ENCODE data around the gene VIPR2. TPM values are rescaled to one million over a fixed set of nuclear protein-coding genes. Genes with fewer than 3 reads are reported as not detected.
"Not testable (repeated sequence)": the region's sequence is repeated elsewhere in the genome, so short reads cannot be mapped to it uniquely, and the experiment has no call there.

The VIPR2 gene, protein sequence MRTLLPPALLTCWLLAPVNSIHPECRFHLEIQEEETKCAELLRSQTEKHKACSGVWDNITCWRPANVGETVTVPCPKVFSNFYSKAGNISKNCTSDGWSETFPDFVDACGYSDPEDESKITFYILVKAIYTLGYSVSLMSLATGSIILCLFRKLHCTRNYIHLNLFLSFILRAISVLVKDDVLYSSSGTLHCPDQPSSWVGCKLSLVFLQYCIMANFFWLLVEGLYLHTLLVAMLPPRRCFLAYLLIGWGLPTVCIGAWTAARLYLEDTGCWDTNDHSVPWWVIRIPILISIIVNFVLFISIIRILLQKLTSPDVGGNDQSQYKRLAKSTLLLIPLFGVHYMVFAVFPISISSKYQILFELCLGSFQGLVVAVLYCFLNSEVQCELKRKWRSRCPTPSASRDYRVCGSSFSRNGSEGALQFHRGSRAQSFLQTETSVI
- not detected for total RNA-seq (ENCODE audit: insufficient read depth, low replicate concordance)

DNA sequence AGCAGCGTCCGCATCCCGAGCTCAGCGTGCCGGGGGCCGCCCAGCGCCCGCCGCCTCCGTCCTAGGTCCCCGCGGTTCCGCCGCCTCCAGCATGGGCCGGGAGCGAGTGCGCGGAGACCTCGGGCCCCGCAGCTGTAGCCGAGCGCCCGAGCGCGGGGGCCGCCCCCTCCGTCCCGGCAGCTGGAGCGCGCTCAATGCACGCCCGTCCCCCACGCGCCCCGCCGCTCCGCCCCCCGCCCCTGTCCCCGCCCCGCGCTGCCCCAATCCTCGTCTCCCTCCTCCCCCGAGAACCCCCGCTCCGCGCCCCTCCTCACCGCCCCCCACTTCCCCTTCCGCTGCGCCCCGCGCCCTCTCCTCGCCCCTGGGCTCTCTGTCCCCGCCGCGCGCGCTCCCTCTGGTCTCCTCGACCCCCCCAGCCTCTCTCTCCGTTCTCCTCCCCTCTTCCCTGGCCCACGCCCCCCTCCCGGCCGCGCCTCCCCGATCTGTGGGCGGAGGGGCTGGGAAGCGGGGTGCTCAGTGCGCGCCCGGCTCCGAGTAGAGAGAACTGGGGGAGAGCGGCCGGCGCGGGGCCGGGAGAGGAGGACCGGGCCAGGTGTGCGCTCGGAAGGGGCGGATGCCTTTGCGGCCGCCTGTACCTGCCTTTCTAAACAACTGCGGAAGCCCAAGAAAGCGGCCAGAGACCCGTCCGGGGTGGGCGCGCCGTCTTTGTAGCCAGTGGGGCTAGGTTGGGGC lies at the start of gene VIPR2:
Gene VIPR2 (minus strand): TSS at position 110 of the 732 bp plus-strand sequence. CDS start 96 bp downstream, at position 14.
- no peak for DNase-seq (ENCODE audit: low spot score)

DNA sequence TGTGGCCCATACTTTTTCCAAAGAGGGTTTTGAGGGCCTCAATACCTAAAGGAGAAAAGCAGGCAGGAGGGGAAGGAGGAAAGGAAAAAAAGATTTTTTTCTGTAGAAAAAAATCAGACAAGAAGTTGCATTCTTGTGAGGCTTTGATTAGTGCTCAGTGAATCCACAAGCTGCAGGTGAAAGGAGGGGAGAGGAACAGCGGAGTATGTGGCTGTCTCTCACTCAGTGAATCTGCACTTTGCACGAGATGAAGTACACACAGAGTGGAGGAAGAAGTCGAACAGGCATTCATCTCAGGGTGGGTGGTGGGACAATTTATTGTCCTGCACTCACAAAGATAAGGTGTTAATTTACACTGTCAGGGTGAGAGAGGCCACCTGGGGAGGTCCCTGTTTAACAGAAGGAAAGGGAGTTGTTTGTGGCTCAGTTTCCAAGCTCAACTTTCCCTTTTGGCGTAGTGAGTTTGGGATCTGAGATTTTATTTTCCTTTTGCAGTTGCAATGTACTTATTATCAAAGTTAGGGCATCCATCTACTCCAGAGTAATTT lies 49.0 kb upstream of the VIPR2 start:
- DNase-seq (ENCODE audit: low spot score), result no peak

DNA sequence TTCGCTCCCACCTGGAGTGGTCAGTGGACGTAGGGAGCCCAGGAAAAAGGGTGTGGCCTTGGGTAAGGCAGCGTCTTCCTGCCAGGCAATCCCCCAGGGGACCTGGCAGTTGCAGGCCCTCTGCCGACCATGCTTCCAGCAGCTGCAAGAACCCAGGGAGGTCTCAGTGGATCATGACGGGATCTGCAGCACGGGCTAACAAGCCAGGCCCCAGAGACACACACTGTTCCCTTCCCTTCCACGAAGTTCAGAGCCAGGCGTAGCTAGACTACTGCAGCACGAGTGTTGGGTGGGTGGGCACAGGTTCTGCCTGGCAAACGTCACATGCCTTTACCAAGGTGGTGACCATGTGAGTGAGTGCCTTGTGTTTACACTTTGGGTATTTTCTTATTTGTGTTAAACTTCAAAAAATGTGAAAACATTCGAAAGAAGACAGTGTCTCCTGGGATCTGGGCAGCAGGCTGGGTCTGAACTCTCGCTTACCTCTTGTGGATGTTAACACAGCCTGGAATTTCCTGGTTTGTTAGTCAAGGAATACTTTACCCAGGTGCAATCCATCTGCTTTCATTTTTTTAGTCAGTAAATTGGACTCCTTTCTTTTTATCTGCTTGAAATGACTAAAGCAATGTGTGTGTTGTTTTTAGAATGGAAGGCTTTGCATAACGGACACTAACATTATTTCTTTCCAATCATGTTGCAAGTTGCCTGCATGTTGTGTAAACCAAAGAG lies 48.2 kb upstream of the VIPR2 start:
- no peak for DNase-seq (ENCODE audit: low spot score)

DNA sequence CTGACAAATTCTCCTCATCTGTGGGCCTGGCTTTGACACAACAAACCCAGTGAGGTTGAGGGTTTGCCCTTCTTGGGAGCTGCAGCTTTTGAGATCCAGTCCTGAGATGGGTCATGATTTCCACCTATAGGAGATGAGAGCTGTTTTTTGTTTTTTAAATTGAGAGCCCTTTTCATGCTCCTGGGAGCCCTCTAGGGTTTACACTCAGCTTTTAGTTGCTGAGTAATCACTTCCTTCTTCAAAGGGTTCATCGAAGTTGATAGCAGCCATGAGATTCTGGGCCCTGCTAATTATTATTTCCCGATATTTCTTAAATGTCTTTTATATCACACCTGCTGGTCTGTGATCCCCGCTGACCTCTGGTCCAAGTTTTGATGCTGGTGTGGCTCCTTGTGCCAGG lies 47.3 kb upstream of the VIPR2 start:
- DNase-seq (ENCODE audit: low spot score), result no peak

DNA sequence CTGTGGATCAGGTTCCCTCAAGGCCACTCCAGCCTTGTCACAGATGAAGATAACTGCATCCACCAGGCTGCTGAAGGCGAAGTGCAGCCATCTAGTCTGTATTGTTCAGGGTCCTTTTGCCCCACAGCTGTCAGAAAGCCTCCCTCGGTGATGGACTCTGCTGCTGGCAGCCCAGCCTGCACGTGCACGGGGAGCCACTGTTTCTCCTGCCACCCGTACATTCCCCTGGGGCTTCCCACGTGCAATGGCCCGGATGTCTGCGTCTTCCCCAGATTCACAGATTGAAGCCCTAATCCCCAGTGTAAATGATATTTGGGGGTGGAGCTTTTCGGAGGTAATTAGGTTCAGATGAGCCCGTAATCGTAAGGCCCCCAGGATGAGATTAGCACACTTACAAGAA lies 46.6 kb upstream of the VIPR2 start:
- DNase-seq (ENCODE audit: low spot score), result no peak

DNA sequence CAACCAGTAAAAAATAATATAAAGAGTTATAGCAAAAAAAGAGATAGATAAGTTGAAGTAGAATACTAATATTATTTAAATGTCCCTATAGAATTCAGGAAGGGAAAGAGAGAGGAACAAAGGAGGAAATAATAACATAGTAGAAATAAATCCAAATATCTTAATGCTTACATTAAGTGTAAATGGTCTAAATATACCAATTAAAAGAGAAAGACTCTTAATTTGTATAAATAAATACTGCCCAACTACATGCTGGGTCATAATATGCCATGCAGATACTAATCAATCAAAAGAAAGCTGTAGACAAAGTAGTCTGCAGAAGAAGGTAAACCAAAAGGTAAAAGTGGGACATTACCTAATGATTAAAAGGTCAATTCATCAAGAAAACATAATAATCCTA lies 43.3 kb upstream of the VIPR2 start:
- DNase-seq (ENCODE audit: low spot score), result no peak

DNA sequence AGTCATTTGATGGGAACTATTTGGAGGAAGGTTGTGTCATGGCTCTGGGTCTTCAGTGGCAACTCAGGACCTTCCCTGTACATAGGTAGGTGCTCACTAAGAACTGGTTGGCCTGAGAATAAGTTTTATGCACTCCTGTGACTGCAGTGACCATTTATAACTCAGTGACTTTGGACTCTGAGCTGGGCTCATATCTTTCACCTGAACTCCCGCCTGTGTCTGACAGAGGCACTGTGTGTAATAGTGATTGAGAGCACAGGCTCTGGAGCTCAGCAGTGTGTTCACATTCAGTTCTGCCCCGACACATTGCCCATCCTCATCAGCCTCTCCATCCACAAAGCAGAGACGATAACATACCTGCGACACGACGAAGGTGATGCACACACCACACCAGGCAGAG lies 34.6 kb upstream of the VIPR2 start:
- no peak for DNase-seq (ENCODE audit: low spot score)

DNA sequence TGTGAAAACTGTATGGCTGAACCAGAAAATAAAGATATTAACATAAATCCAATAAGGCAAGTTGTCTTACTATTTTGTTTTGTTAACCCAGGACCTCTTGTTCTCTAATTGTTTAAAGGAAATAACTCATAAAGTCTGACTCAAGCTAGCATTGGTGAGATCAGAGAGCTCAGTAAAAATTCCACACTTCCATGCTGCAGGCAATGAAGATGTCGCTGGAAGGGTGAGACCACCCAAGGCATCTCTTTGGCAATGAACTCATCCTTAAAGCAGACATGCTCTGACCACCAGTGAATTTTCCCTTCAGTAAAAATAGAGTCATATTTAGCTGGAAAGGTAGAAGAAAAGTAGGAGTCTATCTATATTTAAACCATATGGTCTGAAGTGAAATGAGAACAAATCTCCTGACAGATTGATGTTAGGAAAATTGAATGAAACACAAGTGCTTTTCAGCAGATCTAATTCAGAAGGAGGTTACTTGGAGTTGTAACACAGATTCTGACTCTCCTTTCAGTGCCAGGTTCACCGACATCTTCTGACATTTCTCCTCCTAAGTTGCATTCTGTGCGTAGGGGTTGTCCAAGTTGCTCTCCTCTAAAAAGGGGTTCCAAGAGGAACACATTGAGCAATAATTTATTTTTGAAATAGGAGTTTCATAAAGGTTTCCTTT lies 32.8 kb upstream of the VIPR2 start:
- DNase-seq (ENCODE audit: low spot score), result no peak

DNA sequence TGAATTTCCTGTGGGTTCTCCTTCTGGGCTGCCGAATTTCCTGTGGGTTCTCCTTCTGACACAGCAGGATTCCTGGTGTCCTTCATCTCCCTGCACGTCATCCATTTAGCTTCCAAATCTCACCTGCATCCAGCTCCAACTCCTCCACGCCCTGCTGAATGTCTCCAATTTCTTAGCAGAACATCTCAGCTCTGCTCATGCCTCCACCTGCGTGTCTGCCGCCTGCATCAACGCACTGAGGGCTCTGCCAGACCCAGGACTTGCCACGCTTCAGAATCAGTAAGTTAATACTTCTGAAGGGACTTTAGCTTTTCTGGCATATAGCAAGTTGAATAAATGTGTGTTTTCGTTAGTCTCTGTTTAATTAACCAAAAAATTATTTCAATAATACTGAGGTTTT lies 31.1 kb upstream of the VIPR2 start:
- DNase-seq (ENCODE audit: low spot score), result no peak

DNA sequence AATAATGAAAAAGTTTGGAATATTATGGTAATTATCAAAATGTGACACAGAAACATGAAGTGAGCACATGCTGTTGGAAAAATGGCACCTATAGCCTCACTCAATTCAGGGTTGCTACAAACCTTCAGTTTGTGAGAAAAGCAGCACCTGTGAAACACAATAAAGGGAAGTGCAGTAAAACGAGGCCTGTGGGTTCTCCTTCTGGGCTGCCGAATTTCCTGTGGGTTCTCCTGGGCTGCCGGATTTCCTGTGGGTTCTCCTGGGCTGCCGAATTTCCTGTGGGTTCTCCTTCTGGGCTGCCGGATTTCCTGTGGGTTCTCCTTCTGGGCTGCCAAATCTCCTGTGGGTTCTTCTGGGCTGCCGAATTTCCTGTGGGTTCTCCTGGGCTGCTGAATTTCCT lies 30.4 kb upstream of the VIPR2 start:
- DNase-seq (ENCODE audit: low spot score), result not testable (repeated sequence)

DNA sequence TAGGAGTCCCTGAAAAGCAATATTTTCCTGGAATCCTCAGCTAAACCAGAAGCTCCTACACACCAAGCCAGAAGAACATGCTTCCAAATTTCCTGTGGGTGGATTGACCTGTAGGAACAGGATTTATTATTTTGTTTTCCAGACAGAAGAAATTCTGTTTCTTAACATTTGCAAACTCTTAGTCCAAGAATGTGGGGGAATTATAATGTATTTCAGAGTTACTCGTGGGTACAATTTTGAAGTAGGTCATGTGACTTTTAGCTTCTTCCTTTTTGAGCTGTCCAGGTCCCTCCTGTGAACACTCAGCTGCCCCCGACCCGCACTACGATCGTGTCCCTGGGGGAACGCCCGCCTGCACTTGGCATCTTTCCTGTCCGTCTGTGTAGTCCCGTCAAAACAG lies 27.7 kb upstream of the VIPR2 start:
- DNase-seq (ENCODE audit: low spot score), result no peak

DNA sequence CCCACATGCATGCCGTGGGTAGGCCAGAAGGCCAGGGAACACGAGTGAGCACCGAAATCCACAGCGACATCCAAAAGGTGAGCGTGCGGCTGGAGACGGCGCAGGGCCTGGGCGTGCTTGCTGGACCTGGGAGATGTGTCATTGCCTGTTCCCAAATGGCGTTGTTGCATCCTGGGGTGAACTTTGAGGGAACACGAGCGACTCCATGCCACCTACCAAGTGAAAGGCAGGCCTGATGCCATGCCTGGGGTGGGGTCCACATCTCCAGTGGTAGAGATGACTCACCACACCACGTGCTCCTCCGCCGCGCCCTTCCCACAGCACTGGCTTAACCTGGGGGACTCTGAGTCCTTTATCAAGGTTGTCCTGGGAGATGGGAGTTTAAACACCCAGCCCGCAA lies 24.7 kb upstream of the VIPR2 start:
- DNase-seq (ENCODE audit: low spot score), result no peak

DNA sequence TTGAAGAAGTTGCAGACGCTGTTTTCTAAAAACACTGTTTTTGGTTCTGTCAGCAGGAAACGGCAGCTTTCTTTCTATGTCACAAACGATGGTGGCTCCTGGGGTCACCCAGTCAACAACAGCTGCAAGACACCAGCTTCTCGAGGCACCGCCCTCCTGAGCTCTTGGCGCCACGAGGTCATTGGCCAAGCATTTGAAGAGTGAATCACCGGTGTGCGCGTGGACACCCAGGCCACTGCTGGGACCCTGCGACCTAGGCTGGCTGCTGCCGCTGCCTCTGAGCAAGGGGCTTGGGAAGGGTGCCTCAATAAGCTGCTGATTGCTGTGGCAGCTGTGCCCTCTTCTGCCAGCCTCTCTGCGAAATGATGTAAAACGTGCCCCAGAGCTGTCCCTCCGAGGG lies 22.5 kb upstream of the VIPR2 start:
- DNase-seq (ENCODE audit: low spot score), result no peak

DNA sequence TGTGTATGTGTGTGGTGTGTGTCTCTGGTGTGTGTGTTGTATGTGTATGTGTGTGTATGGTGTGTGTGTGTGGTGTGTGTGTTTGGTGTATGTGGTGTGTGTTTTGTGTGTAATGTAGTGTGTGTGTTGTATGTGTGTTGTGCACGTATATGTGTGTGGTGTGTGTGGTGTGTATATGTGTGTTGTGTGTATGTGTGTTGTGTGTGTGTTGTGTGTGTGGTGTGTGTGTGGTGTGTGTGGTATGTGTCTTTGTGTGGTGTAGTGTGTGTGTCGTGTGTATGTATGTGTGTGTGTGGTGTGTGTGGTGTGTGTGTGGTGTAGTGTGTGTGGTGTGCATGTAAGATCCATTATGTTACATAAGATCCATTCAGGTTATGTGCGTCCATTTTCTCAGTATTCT lies 21.9 kb upstream of the VIPR2 start:
- DNase-seq (ENCODE audit: low spot score), result no peak

DNA sequence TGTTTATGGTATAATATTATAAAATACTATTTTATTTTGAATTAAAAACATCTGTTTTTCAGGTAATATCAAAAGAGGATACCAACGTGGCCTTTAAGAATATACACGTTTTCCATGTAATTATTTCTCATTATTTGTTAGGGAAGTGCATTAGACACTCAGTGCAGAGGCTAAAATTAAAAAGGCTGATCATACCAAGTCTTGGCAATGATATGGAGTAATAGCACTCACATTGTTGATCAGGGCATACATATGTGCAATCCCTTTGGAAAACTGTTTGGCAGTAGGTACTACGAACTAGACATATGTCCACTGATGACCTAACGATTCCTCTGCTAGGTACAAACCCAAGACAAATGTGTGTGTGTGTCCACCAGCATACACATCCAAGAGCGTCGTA lies 20.7 kb upstream of the VIPR2 start:
- DNase-seq (ENCODE audit: low spot score), result no peak

DNA sequence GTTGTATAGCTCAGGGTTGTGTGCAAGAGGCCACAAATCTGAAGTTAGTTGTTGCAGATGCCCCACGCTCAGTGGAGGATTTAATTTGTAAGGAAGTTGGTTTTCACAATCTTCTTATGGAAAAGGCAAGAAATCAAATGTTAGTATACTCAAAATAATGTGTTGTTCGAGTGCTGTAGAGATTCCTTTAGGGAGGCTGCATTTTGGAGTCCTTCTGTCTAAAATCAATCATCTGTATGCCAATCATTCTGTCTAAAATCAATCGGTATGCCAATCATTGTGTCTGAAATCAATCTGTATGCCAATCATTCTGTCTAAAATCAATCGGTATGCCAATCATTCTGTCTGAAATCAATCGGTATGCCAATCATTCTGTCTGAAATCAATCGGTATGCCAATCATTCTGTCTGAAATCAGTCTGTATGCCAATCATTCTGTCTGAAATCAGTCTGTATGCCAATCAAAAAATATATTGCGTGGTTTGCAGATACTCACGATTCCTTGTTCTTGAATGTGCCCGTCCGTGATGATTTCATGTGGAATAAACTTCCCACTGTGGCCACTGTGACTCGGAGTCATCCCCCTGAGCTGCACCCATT lies 19.1 kb upstream of the VIPR2 start:
- DNase-seq (ENCODE audit: low spot score), result not testable (repeated sequence)

DNA sequence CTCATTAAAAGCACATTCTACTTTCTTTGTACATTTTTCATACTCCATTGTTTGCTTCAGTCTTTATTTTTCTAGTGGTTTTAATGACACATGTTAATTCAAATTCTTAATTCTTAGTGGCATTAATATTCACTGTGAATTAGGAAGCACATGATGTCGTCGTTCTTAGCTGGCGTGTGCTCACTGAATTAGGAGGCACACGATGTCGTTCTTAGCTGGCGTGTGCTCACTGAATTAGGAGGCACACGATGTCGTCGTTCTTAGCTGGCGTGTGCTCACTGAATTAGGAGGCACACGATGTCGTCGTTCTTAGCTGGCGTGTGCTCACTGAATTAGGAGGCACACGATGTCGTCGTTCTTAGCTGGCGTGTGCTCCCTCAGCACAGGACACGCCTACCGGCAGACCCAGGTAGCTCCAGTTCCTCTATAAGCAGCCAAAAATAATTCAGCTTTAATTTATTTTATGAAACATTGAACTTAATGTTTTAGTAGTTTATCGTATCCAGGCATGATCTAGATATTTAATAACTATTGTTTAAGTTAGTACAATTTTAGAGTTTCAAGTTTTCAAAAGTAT lies 17.5 kb upstream of the VIPR2 start:
- not testable (repeated sequence) for DNase-seq (ENCODE audit: low spot score)

DNA sequence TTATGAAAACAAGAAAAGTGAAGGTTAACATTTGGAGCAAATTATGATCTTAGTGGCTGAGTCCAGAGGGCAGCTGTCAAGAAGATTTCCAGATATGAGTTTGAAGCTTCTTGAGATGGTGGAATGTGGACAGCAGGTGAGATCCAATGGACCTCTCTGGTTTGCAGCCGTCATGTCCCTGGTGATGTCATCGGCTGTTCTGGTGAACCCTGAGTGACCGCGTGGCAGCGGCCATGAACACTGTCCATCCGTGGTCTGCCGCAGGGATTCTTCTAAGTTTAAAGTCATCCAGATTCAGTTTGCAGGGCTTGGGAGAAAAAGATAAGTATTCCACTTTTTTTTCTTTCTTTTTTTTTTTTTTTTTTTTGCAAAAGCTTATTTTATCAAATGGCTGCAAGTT lies 15.8 kb upstream of the VIPR2 start:
- DNase-seq (ENCODE audit: low spot score), result no peak

DNA sequence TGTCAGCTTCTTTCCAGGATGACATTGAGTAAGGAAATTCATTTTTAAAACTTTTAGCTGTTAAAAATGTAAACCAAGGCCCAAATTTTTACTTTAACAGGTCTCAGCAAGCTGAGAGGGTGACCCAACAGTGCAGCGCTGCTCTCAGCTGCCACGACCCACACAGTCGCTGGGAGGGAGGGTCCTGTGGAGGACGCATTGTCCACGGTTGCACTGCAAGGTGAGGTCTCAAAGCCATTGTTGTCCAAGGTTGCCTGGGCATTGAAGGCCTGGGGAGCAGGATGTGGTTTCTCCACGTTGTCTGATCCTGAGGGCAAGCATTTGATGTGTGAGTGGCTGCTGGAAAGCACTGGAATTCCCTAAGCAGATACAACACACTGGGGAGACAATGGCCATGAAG lies 15.1 kb upstream of the VIPR2 start:
- DNase-seq (ENCODE audit: low spot score), result no peak

DNA sequence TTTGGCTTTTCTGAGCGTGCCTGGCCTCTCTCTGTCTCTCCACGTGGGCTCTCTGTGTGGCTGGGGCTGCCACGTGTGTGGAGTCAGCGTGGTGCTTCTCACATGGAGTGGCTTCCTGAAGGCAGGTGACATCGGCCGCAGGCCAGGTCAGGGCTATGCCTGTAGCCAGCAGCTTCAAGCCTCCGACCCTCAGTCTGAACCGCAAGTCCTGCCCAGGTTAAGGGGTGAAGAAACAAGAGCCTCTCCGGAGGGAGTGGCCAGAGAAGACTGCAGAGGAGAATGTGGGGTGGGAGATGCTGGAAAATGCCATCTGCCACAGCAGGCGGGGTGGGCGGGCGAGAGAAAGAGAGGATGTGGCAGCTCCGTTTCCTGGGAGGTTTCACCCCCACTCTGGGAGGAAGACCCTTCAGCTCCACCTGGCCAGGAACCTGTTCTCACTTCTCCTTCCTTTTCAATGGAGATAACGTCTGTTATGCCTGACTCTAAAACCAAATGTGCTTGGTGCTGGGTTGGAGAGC lies 14.3 kb upstream of the VIPR2 start:
- DNase-seq (ENCODE audit: low spot score), result no peak

All from umbilical cord (tissue), 2 donors.